GM12801 (cell line): ENCODE results near the gene STC2.

ENCODE experiments used
- TF ChIP-seq, protein P1 (sequence below): IDR thresholded peaks from one replicate; pipeline ENCODE4 v1.5.1; 2011; ENCODE audit warnings: control low read depth; ENCODE audit not compliant: insufficient read length; ENCODE audit errors: extremely low read depth

The STC2 gene

GRCh38 chr5:173341961-173342430 is 13.8 kb upstream of the STC2 start:
- TF ChIP-seq, protein P1, sequence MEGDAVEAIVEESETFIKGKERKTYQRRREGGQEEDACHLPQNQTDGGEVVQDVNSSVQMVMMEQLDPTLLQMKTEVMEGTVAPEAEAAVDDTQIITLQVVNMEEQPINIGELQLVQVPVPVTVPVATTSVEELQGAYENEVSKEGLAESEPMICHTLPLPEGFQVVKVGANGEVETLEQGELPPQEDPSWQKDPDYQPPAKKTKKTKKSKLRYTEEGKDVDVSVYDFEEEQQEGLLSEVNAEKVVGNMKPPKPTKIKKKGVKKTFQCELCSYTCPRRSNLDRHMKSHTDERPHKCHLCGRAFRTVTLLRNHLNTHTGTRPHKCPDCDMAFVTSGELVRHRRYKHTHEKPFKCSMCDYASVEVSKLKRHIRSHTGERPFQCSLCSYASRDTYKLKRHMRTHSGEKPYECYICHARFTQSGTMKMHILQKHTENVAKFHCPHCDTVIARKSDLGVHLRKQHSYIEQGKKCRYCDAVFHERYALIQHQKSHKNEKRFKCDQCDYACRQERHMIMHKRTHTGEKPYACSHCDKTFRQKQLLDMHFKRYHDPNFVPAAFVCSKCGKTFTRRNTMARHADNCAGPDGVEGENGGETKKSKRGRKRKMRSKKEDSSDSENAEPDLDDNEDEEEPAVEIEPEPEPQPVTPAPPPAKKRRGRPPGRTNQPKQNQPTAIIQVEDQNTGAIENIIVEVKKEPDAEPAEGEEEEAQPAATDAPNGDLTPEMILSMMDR, result no peak

DNA sequence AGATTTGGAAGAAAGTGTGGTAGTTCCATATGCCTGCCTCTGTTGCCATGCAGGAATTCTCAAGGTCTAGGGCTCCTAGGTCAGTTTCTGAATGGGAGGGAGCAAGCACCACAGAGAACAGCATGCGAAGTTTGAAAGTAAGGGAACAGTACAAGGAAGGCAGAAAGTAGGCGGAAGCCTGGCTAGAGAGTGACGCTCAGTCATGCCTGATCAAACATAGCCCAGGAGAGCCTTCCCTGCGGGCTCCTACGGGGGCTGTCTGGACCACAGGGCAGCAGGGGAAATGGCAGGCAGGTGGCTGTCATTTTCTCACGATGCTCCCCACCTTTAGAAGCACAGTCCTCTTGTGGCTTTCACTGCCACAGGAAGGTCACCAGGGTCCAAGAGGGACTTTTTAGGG is 12.8 kb upstream of the STC2 start:
- TF ChIP-seq, protein P1, result no peak

GRCh38 chr5:173340451-173340850 is 12.2 kb upstream of the STC2 start:
- TF ChIP-seq, protein P1, result no peak

DNA sequence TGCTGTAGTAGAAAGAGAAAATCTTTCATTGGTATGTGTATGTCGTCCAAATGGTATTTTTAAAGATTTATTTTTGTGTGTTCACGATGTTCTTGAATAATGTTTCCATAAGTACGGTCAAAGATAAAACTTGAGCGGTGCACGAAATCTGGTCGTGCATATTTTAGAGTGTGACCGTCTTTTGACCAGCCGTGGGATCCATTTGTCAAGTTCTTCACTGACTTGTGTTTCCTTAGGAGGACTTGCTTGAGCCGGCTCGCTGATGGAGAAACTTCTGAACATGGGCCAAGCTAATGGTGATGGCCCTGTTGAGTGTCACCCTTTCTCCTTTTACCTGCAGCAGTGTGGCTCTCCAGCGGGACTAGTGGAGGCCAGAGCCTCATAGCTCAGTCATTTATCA is 11.1 kb upstream of the STC2 start:
- TF ChIP-seq, protein P1, result no peak

DNA sequence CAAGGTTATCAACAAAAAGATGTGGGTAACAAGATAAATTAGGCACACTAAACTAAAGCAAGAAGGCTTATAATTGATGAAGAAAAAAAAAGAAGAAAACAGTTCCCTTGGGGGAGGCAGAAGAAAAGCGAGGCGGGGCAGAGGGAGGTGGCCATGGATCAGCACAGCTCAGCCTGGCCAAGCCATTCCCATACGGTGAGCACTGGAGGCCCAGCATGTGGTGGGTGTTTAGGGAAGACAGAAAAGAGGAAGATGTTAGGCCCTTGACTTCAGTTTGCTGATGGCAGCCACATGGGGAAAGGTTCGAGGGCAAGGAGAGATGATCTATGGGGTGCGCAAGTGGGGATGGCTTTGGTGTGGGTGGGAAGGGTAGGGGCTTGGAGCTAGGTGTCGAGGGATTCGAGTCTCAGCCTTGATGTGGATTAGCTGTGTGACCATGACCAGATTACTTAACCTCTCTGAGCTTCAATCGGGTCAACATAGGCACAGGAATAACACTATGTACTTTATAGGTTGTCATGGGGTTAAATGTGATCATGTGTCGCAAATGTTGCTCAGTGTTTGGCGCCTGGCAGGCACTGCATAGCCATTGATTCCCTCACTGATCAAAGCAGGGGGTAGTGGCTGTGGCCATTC is 10.3 kb upstream of the STC2 start:
- TF ChIP-seq, protein P1, result no peak

DNA sequence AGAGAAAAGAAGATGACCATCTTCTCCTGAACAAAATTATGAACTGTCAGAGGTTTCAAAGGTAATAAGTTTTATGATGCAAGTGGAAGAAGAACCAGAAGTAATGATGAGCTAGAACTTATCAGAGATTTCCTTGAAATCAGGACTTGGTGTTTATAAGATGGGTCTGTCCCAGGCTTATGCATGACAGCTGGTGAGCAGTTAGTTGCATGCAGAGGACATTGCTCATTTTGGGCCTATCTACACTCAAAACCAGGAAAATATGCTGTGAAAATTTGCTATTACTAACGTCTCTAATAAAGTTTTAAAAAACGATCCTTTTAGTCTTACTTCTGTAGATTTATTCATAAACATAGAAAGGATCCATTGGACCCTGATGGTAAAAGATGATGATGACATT is 6.6 kb upstream of the STC2 start:
- TF ChIP-seq, protein P1, result no peak

DNA sequence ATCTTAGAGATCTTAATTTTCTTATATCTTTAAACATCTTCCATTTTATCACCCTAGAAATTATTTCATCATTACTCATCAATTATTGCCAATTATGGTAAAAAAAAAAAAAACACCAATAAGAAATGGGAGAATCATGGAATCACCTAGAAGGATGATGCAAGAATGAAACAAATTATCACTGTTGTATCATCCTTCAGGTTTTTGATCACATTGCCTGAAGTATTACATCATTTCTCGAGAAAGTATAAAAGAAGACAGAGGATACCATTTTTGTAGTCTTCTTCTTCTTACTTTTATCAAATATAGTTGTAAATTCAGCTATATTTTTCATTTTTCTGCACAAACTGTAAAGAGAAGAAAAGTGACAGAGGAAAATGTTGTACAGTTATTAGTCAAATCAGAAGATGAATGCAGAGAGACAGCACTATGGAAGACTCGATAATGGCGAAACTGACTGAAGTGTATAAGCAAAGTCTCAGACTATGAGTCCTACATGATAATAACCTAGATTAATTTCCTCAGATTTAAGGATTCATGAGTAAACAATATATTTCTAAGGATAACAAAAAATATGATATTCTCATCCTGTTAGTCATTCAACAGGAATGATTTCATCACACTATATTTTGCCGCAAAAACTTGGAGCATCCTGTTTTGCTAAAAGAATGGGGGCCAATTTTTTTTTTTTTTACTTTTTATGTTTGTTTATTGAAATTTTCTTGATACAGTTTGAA is 5.9 kb upstream of the STC2 start:
- TF ChIP-seq, protein P1, result no peak
